GM12873 (cell line): ENCODE measurements around the gene PLAGL2.

Experiments
- TF ChIP-seq, protein P1 (sequence below): IDR thresholded peaks from 2 replicates; pipeline ENCODE4 v1.5.1; 2012; ENCODE audit warnings: low read depth, mild to moderate bottlenecking, moderate library complexity, low read length, control low read depth; ENCODE audit not compliant: insufficient read depth; ENCODE audit errors: missing control alignments

Gene PLAGL2

DNA sequence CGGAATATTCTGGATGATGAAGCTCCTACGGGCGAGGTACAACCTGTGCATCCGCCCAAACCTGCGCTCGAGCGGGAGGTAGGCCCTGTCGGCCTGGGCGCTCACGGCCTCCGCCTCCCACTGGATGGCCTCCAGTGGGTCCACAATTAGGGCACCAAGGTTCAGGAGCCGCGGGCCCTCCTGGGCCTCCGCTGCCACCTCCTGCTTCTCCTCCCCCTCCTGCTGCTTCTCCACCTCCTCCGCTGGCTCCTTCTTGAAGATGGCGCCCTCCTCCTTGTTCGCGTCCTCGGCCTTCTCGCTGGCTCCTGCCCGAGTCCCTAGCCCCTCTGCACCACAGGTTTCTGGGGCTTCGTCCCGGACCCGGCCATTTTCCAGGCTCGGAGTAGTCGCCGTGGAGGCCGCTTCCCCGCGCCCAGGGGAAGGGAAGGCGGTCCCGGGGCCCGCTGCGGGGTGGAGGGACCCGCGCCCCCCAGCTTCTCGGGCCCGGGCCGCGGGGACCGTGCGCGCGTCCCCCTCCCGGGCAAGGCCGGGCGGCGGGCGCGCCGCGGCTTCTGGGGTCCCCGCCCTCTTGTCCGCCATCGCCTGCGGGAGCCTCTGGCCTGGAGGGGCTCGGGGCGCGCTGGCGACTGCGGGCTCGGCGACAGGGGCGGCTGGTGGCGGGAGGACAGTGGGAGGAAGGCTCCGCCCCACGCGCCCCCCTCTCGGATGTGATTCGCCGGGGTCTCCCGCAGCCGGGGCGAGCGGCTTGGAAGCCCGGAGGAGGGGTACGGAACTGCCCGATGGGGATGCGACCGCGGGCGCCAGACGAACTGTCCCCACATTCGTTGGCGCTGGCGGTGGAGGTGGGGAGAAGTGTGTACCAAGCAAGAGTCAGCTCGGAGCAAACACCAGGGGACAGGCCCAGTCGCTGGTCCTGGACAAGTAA lies 17.6 kb downstream of the PLAGL2 start:
- TF ChIP-seq, protein P1, sequence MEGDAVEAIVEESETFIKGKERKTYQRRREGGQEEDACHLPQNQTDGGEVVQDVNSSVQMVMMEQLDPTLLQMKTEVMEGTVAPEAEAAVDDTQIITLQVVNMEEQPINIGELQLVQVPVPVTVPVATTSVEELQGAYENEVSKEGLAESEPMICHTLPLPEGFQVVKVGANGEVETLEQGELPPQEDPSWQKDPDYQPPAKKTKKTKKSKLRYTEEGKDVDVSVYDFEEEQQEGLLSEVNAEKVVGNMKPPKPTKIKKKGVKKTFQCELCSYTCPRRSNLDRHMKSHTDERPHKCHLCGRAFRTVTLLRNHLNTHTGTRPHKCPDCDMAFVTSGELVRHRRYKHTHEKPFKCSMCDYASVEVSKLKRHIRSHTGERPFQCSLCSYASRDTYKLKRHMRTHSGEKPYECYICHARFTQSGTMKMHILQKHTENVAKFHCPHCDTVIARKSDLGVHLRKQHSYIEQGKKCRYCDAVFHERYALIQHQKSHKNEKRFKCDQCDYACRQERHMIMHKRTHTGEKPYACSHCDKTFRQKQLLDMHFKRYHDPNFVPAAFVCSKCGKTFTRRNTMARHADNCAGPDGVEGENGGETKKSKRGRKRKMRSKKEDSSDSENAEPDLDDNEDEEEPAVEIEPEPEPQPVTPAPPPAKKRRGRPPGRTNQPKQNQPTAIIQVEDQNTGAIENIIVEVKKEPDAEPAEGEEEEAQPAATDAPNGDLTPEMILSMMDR, result no peak

DNA sequence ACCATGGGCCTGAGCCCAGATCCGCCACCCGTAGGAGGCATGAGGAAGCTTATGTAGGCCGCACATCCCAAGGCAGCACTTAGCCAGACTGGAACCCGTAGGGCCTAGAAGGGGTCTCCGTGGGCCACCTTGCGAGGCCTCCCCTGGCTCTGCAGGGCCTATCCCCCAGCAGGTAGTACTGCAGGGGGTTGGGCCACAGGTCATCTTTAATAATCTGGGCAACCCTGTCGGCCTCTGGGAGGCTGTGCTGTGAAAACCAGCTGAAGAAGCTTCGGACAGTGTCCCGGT lies 18.5 kb downstream of the PLAGL2 start:
- TF ChIP-seq, protein P1, result no peak

DNA sequence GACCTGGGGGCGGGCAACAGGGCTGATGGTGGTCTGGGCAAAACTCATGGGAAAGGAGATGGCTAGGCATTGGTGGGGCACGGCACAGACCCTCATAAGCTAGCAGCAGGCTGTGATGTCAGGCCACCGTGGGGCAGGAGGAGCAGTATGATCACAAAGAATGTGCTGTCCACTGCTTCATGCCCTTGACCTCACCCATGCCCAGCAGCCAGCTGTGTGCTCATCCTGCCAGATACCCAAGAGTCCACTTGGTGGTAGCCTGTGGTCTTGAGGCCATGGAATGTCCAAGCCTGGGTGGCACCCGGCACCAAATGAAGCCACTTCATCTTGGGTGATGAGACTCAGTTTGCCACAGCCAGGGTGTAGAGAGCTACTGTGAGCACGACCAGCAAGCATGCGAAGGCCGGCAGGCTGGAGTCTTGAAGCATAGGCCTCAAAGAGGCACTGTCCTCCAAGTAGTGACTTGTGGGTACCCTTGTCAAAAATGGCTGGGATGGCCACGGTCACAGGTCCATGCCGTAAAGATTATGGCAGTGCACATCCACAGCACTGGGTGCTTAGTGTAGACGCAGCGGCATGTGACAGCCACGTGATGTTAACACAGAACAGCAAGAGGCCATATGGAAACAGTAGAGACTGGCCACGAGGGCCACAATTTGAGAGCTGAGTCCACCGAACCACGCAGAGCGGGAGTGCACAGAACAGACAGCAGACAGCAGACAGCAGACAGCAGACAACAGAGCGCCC lies 19.0 kb downstream of the PLAGL2 start:
- TF ChIP-seq, protein P1, result no peak

DNA sequence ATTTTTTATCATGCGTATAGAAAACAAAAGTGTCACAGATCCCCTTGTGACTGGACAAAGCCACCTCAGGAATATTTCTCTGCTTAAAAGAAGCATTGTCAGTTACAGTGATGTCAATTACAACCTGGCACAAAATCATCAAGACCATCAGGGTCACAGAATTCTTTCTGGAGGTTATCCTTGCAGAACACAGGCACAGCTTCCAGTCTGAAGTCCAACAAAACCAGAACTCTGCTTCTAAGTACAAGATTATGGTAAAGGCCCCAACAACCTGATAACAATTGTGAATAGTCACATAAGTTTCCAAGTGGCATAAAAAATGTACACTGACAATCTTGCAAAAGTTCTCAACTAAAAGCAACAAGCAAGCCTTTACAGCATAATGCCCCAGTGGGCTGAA lies 21.0 kb downstream of the PLAGL2 start:
- TF ChIP-seq, protein P1, result no peak

DNA sequence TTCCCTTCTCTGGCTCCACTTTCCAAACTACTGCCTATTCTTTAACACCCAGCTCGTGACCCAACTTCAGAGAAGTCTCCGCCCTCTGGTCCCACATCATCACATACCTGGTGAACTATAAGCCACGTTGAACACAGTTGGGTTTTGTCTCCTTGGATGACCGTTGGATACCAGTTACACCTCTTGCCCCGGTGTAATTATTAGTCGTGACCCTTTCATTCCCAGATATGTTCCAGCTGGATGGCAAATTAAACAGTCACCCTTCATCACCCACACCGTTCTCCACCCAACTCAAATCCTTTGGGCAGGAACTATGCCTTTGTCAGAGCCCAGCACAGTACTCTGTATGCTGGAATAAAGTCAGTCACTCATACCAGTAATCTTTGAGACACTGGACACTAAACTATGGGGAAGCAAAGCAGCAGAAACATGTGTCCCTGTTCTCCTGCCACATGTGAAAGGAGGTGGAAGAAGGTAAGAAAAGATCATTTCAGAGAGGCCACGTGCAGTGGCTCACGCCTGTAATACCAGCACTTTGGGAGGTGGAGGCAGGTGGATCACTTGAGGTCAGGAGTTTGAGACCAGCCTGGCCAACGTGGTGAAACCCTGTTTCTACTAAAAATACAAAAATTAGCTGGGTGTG lies 22.5 kb downstream of the PLAGL2 start:
- TF ChIP-seq, protein P1, result no peak

DNA sequence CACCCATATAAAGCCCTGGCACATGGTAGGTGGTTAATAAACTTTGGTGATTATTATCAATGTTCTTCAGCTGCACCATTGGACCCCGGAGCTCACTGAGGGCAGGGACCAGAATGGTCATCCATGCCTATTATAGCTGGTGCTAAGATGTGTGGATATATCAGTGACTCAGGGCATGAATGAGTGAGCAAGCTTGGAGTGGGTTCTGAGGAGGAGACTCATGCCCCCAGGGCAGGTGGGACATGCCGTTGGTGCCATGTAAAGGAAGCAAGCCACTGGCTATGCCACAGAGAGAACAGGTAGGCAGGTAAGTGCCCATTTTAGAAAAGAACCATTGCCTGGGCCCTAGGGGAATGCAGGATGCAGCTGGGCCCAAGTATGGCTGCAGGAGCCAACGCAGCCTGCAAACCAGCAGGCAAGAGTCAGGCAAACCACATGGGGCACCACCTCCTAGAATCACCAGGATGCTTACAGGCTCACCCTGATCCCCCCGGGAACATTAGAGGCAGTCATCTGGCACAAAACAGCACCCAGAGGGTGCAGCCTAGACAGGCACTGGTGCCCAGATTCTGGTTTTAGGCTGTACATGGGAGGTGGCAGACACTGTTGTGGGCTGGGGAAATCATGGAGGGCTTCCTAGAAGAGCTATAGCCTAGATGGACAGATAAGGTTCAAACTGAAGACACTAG lies 23.5 kb downstream of the PLAGL2 start:
- TF ChIP-seq, protein P1, result no peak
